Measurements from ENCODE around the gene CHMP2B.

CHMP2B gene

DNA sequence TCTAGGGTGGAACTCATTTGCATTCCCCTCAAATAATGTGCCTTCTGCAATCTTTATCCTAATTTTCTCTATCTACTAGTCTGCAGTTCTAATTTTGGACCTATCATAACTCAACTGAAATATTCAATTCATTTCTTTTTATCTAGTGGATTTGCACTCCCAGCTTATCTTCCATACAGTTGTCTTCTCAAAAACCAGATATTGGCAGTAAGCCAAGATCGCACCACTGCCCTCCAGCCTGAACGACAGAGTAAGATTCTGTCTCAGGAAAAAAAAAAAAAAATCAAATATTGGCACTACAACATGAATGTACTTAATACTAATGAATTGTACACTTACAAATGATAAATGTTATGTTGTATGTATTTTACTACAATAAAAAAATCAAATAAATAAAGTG, 18.0 kb upstream of the CHMP2B start:
- no peaks in the 10 kb centered on the region for H3K4me1 ChIP-seq
- no peak for DNase-seq
- H3K27me3 ChIP-seq, result peaks cover 0 to 2% of the 10 kb centered on the region in 2 donors
- H3K4me3 ChIP-seq, result no peak overlapping the region
- intact Hi-C loops (cut with DNase I; ENCODE audit: low total_unique reads), result no loop called here
- TF ChIP-seq, protein P1, sequence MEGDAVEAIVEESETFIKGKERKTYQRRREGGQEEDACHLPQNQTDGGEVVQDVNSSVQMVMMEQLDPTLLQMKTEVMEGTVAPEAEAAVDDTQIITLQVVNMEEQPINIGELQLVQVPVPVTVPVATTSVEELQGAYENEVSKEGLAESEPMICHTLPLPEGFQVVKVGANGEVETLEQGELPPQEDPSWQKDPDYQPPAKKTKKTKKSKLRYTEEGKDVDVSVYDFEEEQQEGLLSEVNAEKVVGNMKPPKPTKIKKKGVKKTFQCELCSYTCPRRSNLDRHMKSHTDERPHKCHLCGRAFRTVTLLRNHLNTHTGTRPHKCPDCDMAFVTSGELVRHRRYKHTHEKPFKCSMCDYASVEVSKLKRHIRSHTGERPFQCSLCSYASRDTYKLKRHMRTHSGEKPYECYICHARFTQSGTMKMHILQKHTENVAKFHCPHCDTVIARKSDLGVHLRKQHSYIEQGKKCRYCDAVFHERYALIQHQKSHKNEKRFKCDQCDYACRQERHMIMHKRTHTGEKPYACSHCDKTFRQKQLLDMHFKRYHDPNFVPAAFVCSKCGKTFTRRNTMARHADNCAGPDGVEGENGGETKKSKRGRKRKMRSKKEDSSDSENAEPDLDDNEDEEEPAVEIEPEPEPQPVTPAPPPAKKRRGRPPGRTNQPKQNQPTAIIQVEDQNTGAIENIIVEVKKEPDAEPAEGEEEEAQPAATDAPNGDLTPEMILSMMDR (IDR thresholded peaks at IDR 0.05), result no peak
- no peak overlapping the region for H3K27ac ChIP-seq
- H3K36me3 ChIP-seq, result no peaks in the 10 kb centered on the region
- no peaks in the 10 kb centered on the region for H3K9me3 ChIP-seq

DNA sequence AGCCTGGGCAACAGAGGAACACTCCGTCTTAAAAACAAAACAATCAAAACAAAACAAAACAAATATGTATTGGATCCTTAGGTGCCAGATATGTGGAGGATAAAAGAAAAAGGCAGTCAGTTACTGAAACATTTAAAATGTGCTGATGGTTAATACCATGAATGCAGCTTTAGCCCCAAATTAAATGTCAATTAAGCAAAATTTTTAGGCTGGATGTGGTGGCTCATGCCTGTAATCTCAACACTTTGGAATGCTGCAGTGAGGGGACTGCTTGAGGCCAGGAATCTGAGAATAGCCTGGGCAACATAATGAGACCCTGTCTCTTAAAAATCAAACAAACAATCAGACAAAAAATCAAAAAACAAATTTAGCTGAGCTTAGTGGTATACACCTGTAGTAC, 8.5 kb upstream of the CHMP2B start:
- Histone ChIP-seq H3K9me3 (no peaks in the 10 kb centered on the region), H3K27me3 (no peaks in the 10 kb centered on the region), H3K27ac (no peak overlapping the region), H3K36me3 (no peaks in the 10 kb centered on the region), H3K4me1 (no peaks in the 10 kb centered on the region), H3K4me3 (no peak overlapping the region)
- intact Hi-C loops (cut with DNase I; ENCODE audit: low total_unique reads), result no loop called here
- no peak for DNase-seq
- TF ChIP-seq, protein P1 (IDR thresholded peaks at IDR 0.05), result no peak

DNA sequence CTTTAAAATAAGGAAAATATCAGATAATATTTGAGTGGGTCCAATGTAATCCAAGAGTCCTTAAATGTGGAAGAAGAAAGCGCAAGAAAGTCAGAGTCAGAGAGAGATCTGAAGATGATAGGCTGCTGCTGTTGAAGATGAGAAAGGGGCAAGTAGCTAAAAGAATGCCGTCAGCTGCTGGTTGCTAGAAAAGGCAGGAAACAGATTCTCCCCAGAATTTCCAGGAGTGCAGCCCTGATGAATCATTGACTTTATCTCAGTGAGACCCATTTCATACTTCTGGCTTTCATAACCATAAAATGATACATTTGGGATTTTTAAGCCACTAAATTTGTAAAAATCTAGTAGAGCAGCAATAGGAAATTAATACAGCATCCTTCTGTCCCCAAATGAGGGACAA, 7.5 kb upstream of the CHMP2B start:
- no peak for DNase-seq
- TF ChIP-seq, protein P1 (IDR thresholded peaks at IDR 0.05), result no peak
- H3K36me3 ChIP-seq, result no peaks in the 10 kb centered on the region
- no peak overlapping the region for H3K27ac ChIP-seq
- H3K4me3 ChIP-seq, result no peak overlapping the region
- intact Hi-C loops (cut with DNase I; ENCODE audit: low total_unique reads), result no loop called here
- H3K9me3 ChIP-seq, result no peaks in the 10 kb centered on the region
- H3K27me3 ChIP-seq, result no peaks in the 10 kb centered on the region
- H3K4me1 ChIP-seq, result no peaks in the 10 kb centered on the region

DNA sequence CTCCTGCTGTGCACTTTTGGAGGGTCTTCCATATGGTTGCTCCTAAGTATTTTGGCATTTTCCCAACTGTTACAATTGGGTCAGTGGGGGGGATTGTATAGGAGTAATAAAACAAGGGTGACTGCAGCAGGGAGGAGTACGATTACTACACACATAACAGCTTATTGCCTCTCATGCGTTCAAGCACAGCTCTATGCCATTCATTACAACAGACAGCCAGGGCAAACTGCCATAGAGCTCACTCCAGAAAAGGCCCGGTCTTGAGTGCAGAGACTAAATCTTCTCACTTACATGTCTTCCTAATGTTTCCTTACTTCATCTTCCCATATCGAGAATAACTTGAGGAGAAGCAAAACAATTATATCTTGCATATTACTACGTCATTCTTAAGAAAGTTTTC, 1.4 kb upstream of the CHMP2B start:
- peaks cover 0 to 31% (median 3%) of the 10 kb centered on the region in 4 donors for H3K4me1 ChIP-seq
- H3K36me3 ChIP-seq, result no peaks in the 10 kb centered on the region
- intact Hi-C loops (cut with DNase I; ENCODE audit: low total_unique reads), result no loop called here
- no peaks in the 10 kb centered on the region for H3K9me3 ChIP-seq
- H3K27me3 ChIP-seq, result no peaks in the 10 kb centered on the region
- H3K4me3 ChIP-seq, result no peak overlapping the region
- H3K27ac ChIP-seq, result no peak overlapping the region
- no peak for DNase-seq
- TF ChIP-seq, protein P1 (IDR thresholded peaks at IDR 0.05), result no peak

DNA sequence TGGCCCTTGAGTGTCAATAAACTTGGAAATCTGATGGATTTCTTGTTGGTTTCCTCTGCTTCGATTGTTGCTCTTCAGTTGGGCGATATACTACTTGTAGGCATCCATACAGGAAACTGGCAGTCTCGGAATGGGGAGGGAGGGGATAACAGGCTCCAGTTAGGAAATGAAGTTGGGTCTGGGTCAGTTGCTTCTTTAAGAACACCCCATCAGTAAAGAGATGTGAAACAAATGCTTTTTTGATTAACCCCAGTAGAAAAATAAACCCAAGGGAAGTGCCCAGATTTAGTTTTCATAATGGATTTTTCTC, 681 bp downstream of the CHMP2B start:
- peak overlapping the region; percentile 91 to 98 for H3K4me3 ChIP-seq
- no peaks in the 10 kb centered on the region for H3K9me3 ChIP-seq
- H3K27me3 ChIP-seq, result no peaks in the 10 kb centered on the region
- H3K4me1 ChIP-seq, result peaks cover 0 to 52% (median 4%) of the 10 kb centered on the region in 4 donors
- intact Hi-C loops (cut with DNase I; ENCODE audit: low total_unique reads), result no loop called here
- peak overlapping the region; percentile 93 to 98 for H3K27ac ChIP-seq
- no peaks in the 10 kb centered on the region for H3K36me3 ChIP-seq
- TF ChIP-seq, protein P1 (IDR thresholded peaks at IDR 0.05), result no peak
- DNase-seq, result no peak

DNA sequence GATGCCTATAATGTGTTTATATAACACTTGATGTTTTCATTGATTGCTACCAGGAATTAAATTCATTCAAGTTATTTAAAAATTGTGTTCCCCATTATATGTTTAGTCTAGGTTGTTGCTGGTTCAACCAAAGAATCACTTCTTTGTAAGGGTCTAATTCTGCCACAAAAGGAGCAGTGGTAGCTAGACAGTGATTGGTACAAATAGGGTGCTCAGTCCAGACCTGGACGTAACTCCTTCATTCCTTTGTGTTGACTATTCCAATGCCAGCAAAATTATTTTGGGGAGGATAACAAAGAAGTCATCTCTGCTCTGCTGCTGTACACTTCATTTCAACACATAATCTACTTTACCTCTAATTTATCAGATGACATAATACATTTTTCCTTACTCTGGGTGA, 1.2 kb downstream of the CHMP2B start:
- Histone ChIP-seq H3K9me3 (no peaks in the 10 kb centered on the region), H3K27ac (peak overlapping the region; percentile 93 to 98), H3K4me1 (peaks cover 0 to 57% (median 7%) of the 10 kb centered on the region in 4 donors), H3K36me3 (no peaks in the 10 kb centered on the region), H3K27me3 (no peaks in the 10 kb centered on the region), H3K4me3 (peak overlapping the region; percentile 91 to 98)
- TF ChIP-seq, protein P1 (IDR thresholded peaks at IDR 0.05), result no peak
- intact Hi-C loops (cut with DNase I; ENCODE audit: low total_unique reads), result no loop called here
- DNase-seq, result no peak

All from tibial artery (tissue), 4 donors.